NCI-H128 (cell line): Measurements from ENCODE around the gene KBTBD8.

Source experiments
- DNase-seq: peaks from one replicate; lab custom pipeline; 2025; ENCODE audit not compliant: unreplicated experiment; lab: John Stamatoyannopoulos, UW

Gene KBTBD8

DNA sequence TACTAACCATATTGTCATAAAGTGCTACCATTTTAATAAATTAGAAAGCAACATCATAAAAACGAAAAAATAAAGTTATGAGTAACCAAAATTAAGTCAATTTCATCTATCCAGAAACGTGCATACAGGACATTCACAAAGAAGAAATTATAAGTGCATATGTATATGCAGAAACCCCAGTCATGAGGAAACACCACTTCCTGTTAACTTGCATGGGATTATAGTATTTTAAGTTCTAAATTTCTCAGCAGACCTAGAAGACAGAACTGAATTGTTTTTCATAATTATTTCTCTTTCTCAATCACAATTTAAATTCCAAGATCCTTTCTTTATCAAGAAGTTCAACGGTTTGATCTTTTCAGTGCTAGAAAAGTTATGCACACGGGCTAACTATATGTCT lies 1.4 kb upstream of the KBTBD8 start:
- no peak for DNase-seq

DNA sequence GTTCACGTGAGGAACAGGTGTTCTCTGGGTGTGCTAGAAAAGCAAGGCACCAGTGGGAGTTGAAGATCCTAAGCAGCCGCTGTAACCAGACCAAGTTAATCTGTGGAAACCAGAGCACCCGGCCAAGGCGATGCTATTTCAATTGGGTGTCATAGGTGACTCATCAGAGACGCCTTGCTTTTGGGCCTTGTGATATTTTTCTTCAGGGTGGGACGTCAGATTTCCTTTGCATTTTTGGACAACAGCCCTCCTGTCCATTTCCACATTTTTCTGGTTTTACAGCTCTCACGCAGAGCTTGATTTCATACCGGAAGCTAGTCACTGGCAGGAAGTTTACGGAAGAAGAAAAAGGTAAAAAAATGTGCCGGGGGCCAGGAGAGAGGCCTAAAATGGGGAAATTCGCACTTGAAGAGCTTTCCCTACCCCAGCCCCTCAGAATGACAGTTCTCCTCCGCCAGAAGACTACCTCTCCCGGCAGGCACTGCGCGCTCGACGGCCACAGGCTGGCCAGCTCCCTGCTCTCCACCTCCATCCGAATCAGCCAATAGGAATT lies 471 bp upstream of the KBTBD8 start:
- no peak for DNase-seq

DNA sequence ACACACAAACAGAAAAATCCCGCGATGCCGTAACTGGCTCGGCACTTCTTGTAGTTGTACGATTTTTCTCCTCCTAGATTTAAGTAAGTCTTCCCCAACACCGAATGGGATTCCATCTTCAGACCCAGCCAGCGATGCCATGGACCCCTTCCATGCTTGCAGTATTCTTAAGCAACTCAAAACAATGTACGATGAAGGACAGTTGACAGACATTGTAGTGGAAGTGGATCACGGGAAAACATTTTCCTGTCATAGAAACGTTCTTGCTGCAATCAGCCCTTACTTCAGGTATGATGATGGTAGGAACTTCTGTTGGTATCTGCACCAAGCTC lies 763 bp downstream of the KBTBD8 start:
- no peak for DNase-seq

DNA sequence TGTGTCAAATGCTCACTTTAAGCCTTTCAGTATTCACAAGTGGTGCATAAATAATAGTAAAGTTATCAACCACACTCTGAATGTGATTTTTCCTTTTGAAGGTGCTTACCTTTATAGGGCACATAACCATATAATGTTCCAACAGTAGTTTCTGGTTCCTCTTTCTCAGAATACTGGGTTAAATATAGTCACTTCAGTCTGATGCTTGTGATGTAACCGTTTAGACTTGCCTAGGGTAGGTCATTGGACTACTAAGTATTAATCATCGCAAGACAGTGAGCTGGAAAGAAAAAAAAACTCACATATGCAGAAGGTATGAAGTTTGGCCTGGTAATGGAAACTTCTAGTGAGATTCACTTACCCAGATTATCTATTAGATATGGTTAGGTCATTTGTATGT lies 1.9 kb downstream of the KBTBD8 start:
- no peak for DNase-seq

DNA sequence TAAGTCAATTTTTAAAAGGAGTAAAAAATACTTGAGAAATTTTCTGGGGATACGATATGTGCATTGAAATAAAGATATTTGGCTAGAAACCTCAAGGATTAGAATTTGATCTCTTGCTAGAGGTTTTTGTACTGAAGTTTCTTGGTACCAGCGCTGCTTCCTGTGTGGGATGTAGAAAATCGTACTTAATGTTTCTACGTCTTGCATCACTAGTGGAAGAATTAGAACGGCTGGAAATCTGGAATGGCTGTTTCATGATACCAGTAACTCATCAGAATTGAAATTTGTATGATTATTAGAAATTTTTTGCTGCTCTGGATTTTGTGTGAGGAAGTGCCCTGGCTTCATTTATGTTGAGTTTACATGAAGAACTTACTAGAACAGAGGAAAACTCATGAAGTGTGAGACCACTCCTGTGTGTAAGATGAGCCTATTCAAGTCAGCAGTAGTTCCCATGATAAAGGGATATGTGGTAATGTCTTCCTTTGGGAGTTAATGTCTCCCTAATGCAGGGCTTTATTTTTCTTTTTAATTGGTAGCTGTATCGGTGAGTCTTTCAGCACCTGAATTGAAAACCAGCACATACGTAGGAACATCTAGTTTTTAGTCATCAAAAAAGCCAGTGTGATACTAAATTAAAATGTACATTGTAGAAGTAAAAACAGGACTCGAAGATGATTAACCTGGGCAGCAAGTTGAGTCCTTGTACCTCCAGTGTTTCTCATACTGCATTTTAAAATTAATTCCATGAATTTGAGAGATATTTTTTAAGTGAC lies 3.2 kb downstream of the KBTBD8 start:
- DNase-seq, result no peak

DNA sequence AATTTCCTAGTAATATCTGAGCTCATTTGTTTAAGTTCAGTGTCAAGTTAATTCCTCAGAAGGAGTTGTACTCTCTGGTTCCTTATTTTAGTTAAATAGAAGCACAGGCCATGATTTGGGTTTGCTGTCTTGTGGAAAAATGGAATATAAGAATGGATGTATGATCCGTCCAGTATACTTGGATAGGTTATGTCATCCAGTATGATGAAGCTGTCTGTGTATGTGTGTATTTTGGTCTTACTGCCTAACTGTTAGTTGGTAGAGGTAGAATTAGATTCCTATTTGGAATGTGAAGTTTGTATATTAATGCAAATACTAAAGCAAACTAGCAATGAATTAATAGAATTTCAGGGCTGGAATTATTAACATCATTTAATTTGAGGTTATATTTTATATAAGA lies 7.9 kb downstream of the KBTBD8 start:
- no peak for DNase-seq

DNA sequence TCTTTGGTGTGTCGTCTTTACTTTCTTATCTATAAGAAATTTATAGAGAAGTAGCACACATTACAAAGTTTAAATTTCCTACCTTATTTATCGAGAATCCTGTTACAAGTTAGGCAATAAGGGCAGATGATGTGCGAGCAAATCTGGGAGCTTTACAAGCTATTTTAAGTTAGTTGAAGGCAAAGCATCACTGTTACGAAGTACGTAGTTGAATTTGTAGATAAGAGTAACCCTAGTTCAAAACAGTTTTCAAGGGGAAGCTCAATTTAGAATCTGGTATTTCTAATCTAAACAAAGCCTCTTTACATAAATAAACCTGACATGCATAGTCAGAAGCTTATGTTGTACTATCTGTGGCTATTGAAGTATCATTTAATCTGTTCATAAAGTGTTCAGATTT lies 8.4 kb downstream of the KBTBD8 start:
- DNase-seq, result no peak

DNA sequence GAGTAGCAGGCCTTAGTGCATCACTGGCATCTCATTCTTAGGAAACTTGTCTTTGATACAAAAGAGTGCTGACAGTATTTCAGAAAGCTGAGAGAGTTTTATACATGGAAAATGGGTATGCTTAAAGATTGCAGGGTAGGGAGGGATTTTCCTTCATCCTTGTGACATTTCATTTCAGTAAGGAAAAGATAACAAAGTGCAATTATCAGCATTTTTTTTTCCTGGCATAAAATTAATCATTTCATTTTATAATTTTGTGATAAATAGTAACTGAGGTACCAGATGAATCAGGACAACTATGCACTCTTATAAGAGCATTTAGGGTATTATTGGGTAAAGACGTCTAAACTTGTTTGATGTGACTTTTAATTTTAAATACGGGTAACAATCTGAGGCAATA lies 10.3 kb downstream of the KBTBD8 start:
- DNase-seq, result no peak

DNA sequence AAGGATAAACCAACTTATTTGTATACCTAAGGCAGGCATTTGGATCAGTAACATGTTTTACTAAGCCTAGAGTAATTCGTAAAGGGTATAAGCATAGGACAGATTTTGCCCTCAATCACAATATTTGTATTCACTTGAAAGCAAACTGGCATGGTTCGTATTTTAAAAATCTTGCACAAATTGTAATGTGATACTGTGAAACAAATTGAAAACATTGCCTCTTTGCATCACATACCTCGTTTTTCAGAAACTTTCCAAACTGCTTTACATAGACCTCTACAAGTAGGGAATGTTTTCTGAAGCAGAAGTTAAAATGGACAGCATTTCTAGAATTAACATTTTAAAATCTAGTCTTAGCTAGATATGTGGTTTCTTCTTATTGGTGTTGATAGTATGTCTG lies 11.6 kb downstream of the KBTBD8 start:
- DNase-seq, result no peak

DNA sequence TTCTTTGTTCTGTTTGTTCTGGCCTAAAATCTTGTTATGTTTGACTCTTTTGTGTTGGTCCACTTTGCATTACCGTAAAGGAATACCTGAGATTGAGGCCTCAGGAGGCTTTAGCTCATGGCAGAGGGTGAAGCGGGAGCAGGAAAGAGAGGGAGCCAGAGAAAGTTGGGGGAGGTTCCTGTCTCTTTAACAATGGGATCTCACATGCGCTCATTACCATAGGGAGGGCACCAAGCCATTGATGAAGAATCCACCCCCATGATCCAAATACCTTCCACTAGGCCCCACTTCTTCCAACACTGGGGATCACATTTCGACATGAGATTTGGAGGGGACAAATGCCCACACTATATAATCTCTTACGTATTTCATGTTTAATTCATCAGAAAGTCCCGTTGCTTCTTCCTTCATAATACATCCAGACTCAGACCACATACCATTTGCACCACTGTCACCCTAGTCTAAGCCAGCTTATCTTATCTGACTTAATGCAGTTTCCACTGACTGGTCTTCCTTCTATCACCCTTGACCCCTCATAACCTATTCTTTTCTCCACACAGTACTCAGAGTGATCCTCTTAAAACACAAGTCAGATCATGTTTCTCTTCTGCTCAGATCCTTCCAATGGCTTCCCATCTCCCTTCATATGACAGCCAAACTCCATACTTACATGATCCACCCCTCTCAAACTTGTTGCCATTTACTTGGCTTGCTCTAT lies 13.5 kb downstream of the KBTBD8 start:
- no peak for DNase-seq

DNA sequence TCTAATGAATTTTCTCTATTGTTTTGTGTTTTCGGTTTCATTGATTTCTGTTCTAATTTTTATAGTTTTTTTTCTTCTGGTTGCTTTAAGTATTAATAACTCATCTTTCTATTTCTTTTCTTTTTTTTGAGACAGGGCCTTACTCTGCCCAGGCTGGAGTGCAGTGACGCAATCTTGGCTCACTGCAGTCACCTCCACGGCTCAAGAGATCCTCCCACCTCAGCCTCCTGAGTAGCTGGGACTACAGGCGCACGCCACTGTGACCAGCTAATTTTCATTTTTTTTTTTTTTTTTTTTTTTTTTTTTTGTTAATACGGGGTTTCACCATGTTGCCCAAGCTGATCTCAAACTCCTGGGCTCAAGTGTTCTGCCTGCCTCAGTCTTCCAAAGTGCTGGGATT lies 14.5 kb downstream of the KBTBD8 start:
- DNase-seq, result no peak

DNA sequence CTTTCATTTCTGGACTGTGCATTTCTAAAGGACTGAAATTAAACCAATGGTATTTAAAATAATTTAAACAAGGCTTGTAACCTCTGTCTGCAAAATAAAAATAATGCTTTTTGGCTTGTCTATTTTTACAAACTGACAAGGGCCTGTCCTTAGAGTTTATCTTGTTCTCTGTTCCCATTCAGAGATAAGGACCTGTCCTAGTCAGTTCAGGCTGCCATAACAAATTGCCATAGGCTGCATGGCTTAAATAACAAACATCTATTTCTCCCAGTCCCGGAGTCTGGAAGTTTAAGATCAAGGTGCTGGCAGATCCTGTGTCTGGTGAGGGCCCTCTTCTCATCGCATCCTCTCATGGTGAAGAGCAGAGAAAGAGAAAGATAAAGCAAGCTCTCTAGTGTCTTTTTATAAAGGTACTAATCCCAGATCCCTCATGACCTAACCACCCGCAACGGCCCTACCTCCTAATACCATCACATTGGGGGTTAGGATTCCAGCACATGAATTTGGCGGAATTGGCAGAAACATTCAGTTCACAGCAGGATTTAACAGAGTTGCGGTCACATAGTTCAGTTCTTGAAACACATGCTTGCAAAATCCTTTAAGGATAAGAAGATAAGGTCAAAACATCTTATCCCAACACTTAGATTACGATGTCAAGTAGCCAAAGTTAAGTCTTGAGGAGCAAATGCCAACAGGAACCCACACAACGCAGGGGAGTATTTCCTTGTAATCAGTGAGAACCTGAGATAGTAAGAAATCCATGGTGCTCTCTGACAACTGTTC lies 17.8 kb downstream of the KBTBD8 start:
- no peak for DNase-seq

DNA sequence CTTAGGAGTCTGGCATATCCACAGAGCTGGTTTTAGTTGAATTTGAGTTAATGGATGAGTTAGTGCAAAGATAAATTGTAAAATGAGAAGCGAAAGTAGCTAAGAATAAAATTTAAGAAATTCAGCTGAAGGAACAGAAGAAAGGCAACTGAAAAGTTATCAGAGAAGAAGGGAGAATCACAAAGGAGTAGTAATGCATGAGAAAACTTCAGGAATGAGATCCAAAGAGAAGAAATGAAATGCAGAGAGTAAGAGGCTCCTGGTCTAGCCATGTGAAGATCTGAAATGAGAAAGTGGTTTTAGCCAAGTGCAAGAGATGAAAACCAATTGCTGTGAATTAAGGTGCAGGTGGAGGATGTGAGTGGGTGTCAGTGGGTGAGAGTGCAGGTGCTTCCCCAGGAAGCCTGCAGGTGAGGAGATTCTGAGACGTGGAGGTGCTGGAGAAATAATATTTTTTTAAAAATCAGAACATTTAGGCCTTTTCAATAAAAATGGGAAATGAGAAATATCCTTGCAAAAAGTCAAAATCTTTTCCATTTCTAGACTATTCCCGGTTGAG lies 18.5 kb downstream of the KBTBD8 start:
- DNase-seq, result no peak

DNA sequence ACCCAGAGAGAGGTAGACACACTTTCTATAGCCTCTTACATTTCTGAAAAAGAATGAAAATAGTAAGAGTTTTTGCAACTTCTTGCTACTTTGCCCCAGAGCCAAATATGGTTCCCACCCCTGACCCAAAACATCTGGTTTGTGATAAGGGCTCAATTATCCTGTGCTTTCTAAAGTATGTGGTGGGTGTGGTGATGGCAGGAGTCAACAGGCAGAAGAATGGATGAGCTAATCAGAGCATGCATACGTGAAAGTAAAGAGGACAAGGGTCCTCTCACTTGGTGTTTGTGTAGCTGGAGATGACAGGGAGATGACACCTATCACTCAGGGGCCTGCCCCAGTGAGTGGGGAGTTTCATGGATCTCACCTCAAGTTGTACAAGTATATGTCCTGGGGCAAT lies 19.1 kb downstream of the KBTBD8 start:
- DNase-seq, result no peak

DNA sequence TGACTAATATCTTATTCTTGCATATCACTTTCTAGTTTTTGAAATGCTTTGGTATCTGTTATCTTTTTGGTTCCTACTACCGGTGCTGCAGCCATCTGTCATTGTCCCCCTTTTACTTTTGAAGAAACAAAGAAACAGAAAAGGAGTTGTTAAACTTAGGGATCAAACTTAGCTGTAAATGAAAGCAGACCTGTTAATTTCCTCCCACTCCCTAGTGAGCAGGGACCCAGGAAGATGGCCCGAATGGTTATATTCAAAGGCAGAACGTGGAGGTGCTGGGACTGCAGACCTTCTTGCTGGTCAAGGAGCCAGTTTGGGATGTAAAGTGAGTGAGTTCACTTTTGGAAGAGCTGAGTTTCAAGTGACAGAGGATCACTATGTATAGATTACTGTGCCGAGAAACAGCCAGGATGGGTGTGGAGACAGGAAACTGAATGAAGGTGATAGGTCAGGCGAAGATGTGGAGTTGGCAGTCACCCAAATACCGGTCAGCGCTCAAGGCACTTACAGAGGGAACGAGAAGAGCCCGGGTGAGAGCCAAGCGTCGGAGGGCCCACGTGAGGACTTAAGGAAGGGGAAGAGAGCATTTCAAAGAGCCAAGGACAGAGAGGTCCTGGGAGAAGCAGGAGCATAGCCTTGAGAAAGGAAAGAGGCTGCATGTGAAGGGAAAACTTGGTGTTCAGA lies 20.1 kb downstream of the KBTBD8 start:
- DNase-seq, result no peak

DNA sequence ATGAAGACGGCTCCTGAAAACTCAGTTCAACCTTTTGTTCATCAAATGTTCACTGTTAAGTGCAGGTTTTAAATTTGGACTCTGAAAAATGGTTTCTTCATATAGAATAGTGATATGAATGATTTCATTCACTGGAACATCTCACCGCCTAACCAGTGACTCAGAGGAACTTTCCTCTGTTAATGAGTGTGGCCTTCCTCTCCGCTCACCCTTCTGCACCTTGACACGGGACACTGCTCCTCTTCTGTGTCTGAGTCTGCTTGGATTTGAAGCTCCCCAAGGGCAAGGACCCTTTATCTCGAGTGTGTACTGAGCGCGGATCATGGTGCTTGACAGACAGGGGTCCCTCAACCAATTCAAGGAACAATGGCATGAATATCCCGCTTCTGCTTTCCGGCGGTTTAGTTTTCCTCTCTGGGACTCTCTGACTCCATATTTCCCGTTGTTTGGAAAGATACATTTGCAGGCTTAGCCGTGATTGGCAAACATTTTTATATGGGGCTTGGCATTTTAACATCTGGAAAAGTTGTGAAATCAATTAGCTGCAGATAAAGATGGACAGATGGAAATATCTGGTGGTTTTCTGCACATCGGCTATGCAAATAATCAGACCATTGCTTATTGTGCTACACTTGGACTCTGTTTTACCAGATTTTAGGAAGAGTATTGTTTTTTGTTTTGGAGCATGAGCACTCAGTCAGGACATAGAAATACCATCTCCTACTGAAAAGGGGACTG lies 20.9 kb downstream of the KBTBD8 start:
- no peak for DNase-seq

DNA sequence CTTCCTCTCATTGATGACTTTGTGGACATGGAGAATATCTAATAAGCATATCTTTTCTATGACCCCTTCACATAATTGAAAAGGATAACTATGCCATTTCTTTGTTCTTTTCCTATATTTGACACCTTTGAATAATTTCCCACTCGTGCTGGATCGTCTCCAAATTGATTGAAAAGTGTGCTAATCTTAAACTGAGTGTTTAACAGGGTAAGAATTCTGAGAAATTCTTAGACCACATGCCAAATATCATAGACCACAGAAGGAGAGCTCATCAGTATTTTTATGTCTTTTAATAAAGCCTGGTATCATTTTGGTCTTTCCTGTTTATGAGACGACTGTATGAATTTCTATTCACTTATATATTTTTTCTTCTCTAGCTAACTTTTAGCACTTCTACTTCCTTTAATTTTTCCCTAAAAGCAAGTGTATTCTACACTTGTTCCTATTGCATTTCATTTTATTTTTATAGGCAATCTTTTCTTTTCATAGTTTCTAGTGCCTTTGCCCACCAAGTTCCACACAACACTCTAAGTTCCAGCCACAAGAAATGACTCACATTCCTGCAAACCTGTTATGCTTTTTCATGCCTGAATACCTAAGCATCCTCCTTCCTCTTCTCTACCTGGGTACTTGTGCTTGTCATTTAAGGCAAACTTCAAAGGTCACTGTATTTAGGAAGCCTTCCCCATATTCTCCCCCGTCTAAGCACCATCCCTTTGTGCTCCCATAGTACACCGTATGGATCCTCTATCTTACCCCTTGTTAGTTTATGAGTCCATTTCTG lies 30.1 kb downstream of the KBTBD8 start:
- DNase-seq, result no peak

DNA sequence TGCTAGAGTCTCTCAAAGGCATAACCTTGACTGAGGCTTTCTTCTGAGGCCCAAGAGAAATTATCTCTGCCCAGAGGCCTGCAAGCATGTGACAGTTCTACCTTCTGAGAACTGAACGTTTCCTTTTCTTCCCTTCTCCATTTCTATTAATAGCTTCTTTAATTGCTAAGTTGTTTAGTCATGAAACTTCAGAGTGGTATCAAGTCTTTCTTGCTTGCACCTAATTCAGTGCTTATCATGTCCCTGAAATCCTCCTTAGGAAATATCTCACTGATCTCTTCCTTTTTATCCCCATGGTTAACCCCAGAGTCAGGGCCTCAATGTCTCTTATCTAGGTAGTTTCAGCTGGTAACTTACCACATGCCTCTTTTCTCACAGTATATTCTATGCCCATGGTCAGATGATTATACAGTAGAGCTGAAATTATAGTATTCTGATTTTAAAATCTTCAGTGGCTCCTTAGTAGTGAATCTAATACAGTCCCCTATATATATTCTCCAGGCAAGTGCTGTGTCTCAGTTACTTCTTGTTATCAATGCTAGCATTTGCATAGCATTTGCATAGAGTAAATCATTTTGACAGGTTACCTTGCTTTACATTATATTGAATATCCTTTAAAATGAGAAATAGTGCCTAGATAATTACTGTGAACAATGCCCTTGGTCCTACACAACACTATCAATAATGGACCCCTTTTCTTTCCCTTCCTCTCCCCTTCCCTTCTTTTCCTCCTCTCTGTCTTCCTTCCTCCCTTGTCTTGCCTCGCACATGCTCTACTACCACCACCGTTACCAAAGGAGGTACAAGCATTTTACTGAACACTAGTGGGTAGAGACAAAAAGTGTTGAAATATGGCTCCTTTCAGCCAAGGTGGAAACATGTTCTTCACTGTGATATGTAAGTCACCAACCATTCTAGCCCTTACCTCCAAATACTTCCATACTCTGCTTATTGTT lies 33.0 kb downstream of the KBTBD8 start:
- no peak for DNase-seq
